DND-41 (cell line): ENCODE data around the gene RNF26.
"Not testable (repeated sequence)": the region's sequence is repeated elsewhere in the genome, so short reads cannot be mapped to it uniquely, and the experiment has no call there.

Experiments used
- CTCF ChIP-seq: IDR thresholded peaks from 2 replicates; pipeline ENCODE4 v1.5.1; 2012; ENCODE audit warnings: borderline replicate concordance, low read length, moderate library complexity, mild to moderate bottlenecking; ENCODE audit not compliant: poor library complexity, severe bottlenecking; ENCODE audit errors: extremely low read depth
- EZH2 ChIP-seq: IDR thresholded peaks from 3 replicates; pipeline ENCODE4 v1.6.1; 2012; ENCODE audit warnings: borderline replicate concordance, low read depth, mild to moderate bottlenecking, moderate library complexity, low read length, inconsistent platforms; ENCODE audit not compliant: severe bottlenecking

GRCh38 chr11:119382513-119382912 lies 48.2 kb downstream of the RNF26 start:
- not testable (repeated sequence) for TF ChIP-seq CTCF, EZH2
